Measurements from ENCODE around the gene RASL12.
"Not testable (repeated sequence)": the region's sequence is repeated elsewhere in the genome, so short reads cannot be mapped to it uniquely, and the experiment has no call there.

The RASL12 gene

DNA sequence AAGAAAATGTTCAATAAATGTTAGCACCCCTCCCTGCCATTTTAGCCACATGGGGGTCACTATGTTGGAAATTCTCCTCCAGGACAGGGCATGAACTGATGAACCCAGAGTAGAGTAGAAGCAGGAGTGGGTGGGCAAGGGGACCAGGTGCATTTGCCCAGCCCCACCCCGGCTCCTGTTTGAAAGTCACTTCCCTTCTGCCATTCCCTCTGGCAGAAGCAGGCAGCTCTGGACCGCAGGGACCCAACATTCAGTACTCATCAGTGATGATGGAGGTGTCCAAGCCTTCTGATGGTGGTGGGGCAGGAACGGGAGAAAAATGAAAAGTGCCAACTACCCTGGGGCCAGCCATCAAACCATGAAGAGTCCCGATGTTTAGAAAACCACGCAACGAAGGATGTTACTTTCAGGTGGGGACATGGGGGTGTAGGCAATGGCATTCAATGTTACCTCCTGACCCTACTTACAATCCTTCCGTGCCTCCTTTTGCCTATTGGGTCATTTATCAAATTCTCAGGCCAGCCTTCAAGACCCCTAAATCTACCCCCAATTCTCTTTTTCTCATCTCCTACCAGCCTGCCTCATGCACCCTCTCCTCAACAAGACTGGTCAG, 30.0 kb upstream of the RASL12 start:
- no peaks in the 10 kb centered on the region for H3K9me3 Mint-ChIP-seq
- no peaks in the 10 kb centered on the region for H3K27me3 Mint-ChIP-seq
- peaks cover 15% of the 10 kb centered on the region for H3K36me3 Mint-ChIP-seq (ENCODE audit: insufficient read depth)
- DNase-seq (no peak), ATAC-seq (replicated peaks) (no peak)
- H3K27ac Mint-ChIP-seq: peak overlapping the region in 1 of 2 donors; percentile 63
- H3K4me3 Mint-ChIP-seq: no peak overlapping the region
- peaks cover 6 to 7% of the 10 kb centered on the region in 2 donors for H3K4me1 Mint-ChIP-seq (ENCODE audit: low read depth in 2 of 2)

DNA sequence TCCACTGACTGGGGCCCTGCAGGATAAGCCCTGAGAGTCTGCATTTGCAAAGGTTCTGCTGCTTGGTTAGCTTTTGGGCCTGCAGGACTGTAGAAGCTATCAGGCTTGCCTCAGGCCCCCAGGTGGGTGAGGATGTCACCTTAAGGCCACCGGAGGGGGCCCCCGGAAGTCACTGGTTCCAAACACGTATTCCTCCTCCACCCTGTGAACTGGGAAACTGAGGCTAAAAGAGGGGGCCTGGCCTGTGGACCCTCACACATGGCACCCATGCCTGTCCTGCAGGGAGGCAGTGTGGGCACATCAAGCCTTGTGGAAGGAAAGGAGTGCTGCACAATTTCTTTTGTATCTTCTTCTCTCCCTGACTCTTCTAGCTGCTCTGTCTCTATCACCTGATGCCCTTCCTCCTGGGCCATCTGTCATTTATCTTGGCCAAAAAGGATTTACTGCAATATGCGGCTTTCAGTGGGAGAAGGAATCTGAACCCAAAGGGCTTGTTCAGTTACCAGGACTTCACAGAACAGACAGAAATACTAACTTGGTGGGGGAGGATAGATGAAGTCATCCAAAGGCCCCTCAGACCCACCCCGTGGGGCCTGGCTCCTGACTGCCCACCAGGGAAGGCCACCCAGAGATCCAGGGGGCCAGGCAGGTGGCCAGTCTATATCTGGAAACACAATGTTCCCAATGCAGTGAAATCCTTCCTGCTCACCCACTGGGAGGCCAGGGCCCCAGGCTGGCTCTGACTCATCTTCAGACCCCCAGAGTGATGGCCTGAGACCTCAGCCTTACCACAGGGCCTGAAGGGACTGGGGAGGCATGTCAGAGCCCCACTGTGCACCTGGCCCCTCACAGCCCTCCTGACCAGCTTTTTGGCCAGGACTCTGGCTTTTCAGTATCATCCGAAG, 28.9 kb upstream of the RASL12 start:
- DNase-seq (no peak), ATAC-seq (replicated peaks) (no peak)
- Mint-ChIP-seq H3K27me3 (no peaks in the 10 kb centered on the region), H3K4me1 (ENCODE audit: low read depth in 2 of 2) (peaks cover 5 to 6% of the 10 kb centered on the region in 2 donors), H3K36me3 (ENCODE audit: insufficient read depth) (peaks cover 12% of the 10 kb centered on the region), H3K9me3 (no peaks in the 10 kb centered on the region), H3K4me3 (no peak overlapping the region), H3K27ac (peak overlapping the region in 1 of 2 donors; percentile 15)

DNA sequence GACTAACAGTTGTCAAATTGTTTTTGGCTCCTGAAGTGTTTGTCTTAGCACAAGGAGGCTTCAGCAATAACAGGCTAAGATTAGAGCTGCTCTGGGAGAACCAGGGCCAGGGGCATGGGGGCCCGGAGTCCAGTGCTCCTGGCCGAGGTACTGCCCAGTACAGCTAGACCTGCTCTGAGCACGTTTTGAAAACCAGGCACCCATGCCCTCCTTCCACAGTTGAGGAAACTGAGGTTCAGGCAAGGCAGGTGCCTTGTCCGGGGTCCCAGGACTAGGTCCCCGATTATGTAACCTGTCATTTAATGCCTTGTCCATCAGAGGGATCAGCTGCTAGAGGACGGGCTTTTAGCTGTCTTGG, 27.9 kb upstream of the RASL12 start:
- DNase-seq: no peak
- H3K27ac Mint-ChIP-seq: peak overlapping the region in 1 of 2 donors; percentile 1
- ATAC-seq (replicated peaks): no peak
- peaks cover 10% of the 10 kb centered on the region for H3K36me3 Mint-ChIP-seq (ENCODE audit: insufficient read depth)
- H3K9me3 Mint-ChIP-seq: no peaks in the 10 kb centered on the region
- no peak overlapping the region for H3K4me3 Mint-ChIP-seq
- peaks cover 0 to 2% of the 10 kb centered on the region in 2 donors for H3K4me1 Mint-ChIP-seq (ENCODE audit: low read depth in 2 of 2)
- no peaks in the 10 kb centered on the region for H3K27me3 Mint-ChIP-seq

DNA sequence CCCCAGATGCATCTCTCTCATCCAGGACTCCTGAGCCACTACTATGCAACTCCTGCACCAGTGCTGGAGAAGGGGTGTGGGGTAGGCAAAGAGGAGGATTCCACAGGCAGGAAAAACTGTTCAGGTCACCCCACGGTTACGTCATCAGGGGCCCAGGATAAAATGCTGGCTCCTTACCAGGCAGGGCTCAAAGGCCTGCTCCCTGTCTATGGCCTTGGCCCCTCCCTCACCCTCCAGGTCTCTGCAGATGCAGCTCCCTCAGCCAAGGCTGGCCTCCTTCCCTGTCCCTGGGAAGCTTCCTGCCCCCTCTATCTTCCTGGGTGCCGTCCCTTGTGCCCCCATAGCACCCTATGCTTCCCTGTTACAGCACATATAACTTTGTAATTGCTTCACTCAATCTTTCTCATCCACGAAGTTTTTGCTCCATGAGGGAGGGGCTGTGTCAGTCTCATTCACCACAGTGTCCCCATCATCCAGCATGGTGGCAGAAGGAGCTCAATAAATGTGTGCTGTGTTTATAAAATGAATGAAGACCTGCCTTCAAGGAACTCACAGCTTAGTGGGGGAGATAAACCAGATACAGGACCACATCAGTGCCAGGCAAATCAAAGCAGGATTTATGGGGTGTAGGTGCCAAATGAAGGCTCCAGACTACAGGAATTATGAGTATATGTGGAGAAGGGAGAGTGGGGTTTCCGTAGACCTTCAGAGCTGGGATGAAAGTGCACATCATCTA, 27.4 kb upstream of the RASL12 start:
- H3K9me3 Mint-ChIP-seq: no peaks in the 10 kb centered on the region
- H3K4me3 Mint-ChIP-seq: no peak overlapping the region
- peaks cover 7% of the 10 kb centered on the region for H3K36me3 Mint-ChIP-seq (ENCODE audit: insufficient read depth)
- peaks cover 0 to 2% of the 10 kb centered on the region in 2 donors for H3K4me1 Mint-ChIP-seq (ENCODE audit: low read depth in 2 of 2)
- ATAC-seq (replicated peaks) (no peak), DNase-seq (no peak)
- peak overlapping the region in 1 of 2 donors; percentile 1 for H3K27ac Mint-ChIP-seq
- H3K27me3 Mint-ChIP-seq: no peaks in the 10 kb centered on the region

DNA sequence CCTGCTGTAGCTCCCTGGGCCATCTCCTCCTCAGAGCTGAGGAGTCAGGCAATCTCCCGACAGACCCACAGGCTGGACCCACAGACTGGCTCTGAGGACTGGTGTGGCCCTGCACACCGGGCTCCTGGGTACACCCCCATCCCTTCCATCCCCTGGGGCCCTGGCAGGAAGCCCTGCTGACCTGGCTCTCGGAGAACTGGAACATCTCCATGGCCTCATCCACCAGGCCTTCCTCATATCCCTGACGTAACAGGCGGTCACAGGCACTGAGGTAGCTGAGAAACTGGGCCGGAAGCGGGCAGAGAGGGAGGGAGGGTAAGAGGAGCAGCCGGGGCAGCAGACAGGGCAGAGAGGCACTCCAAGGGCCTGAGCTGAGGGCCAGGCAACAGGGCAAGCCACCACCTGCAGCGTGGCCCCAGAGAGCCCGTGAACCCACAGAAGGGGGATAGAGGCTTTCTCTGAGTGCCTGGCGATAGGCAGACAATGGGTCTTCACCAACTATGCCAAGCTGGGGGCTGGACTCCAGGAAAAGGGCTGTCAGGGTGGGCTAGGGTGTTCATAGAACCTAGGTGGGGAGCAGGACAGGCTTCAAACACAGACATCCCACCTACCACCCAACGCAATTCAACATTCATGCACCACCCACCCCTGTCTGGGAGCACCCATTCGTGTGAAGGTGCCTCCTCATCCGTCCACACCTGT, 26.7 kb upstream of the RASL12 start:
- Mint-ChIP-seq H3K27ac (no peak overlapping the region), H3K9me3 (no peaks in the 10 kb centered on the region), H3K27me3 (no peaks in the 10 kb centered on the region), H3K4me3 (no peak overlapping the region), H3K4me1 (ENCODE audit: low read depth in 2 of 2) (peaks cover 0 to 2% of the 10 kb centered on the region in 2 donors), H3K36me3 (ENCODE audit: insufficient read depth) (peaks cover 7% of the 10 kb centered on the region)
- ATAC-seq (replicated peaks) (no peak), DNase-seq (no peak)

DNA sequence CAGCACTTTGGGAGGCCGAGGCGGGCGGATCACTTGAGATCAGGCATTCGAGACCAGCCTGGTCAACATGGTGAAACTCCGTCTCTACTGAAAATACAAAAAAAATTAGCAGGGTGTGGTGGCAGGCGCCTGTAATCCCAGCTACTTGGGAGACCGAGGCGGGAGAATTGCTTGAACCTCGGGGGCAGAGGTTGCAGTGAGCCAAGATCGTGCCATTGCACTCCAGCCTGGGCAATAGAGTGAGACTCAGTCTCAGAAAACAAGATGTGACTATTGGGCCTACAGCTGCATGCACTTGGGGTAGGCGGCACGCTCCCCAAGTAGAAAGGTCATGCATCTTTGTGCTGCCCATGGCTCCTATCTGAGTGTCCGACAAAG, 26.0 kb upstream of the RASL12 start:
- not testable (repeated sequence) for H3K4me1 Mint-ChIP-seq (ENCODE audit: low read depth in 2 of 2); H3K27ac Mint-ChIP-seq; DNase-seq; H3K9me3 Mint-ChIP-seq; ATAC-seq (replicated peaks); H3K36me3 Mint-ChIP-seq (ENCODE audit: insufficient read depth); H3K4me3 Mint-ChIP-seq; H3K27me3 Mint-ChIP-seq

DNA sequence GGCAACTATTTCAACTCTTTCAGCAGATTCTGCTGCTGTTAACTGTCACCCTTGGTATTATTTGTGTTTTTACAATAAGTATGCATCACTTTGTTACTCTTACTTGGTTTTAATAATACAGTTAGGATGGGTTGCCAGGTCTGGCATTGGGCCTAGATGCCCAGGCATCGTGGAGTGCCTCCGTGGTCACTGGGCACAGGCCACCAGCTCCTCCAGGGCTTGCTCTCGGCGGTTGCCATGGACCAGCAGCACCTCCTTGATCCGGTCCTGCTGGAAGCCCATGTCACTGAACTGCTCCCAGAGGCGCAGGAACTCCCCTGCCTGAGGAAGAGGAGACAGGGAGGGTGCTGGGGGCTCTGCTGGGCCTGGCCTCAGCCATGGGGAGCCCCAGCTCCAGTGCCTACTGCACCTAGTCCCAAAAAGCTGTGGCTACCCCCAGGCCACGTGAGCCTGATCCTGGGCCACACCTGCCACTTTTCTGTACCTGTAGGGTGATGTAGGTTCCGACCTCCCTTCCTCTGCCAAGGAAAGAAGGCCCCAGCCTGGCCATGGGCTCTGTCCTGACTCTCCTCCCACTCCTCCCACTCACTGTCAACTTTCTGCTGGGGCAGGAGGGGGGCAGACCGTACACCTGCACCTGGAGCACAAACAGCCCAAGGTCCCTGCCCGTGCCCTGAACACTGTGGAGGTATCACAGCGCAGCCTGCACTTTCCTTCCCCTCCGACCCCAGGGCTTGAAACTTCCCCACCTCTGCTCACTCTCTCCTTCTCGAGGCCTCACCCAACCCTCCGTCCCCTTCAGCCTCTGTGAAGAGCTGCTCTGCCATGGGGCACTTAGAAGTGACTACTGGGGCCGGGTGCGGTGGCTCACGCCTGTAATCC, 25.4 kb upstream of the RASL12 start:
- no peaks in the 10 kb centered on the region for H3K27me3 Mint-ChIP-seq
- H3K4me1 Mint-ChIP-seq (ENCODE audit: low read depth in 2 of 2): peaks cover 0 to 2% of the 10 kb centered on the region in 2 donors
- no peak overlapping the region for H3K27ac Mint-ChIP-seq
- no peak for ATAC-seq (replicated peaks)
- DNase-seq: no peak
- H3K4me3 Mint-ChIP-seq: no peak overlapping the region
- peaks cover 4% of the 10 kb centered on the region for H3K36me3 Mint-ChIP-seq (ENCODE audit: insufficient read depth)
- no peaks in the 10 kb centered on the region for H3K9me3 Mint-ChIP-seq

DNA sequence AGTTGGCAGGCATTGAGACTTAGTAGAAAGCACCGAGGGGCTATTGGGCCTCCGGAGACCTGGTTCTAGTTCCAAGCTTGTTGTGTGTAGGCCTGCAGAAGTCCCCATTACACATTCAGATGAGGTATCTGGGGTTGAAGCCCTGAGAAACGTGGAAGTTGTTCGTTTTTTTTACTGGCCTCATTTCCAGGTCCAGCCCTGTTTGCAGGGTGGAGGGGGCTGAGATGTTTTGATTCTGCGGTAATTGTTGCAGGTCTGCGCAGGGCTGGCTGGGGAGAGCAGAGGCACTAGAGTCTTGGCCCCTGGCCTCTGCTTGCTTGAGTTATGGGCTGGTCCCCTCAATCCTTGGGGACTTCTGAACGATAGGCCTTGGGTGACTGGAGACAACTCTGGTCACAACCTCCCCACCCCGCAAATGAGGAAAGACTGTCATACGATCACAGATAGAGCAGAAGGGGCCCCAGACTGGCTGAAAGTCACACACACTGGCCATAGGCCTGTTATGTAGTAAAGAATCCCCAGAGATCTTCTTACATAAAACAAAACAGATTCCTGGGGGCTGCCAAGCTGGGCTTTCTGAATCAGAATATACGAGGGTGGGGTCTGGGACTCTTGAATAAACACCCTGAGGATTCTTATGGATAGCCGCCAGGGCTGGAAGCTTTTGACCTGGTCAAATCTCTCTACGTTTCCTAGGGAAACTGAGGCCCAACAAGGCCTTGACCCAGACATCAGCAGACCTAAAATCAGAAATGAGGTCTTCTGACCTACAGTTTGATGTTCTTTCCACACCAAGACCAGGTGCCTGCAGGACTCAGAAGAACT, 24.4 kb upstream of the RASL12 start:
- H3K27me3 Mint-ChIP-seq: no peaks in the 10 kb centered on the region
- H3K4me1 Mint-ChIP-seq (ENCODE audit: low read depth in 2 of 2): peaks cover 0 to 2% of the 10 kb centered on the region in 2 donors
- H3K9me3 Mint-ChIP-seq: no peaks in the 10 kb centered on the region
- H3K27ac Mint-ChIP-seq: no peak overlapping the region
- peaks cover 3% of the 10 kb centered on the region for H3K36me3 Mint-ChIP-seq (ENCODE audit: insufficient read depth)
- no peak overlapping the region for H3K4me3 Mint-ChIP-seq
- ATAC-seq (replicated peaks) (no peak), DNase-seq (no peak)

DNA sequence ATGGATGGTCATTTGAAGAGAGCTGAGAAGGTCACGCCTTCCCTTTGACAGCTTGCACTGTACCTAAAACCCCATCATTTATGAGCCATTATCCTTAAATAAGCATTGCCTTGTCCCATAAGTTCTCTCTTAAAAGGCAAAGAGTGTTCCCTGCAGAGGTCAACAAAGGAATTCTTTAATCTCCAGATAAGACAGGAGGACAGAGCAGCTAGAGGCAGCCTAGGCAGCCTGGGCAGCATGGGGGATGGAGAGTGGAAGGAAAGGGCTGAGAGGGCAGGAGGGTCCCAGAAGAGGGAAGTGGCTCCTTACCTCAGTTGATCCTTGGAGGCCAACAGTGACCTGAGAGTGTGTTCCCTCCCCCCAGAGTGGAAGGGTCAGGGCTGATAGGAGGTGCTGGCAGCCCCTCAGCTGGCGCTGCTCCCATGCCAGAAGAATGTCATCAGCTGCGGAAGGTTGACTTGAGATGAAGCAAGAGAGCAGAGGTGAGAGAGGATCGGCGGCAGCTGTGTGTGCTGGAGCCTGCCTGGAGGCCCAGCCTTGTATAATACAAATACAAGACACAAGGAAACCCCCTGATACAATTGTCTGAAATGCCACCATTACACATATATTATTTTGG, 21.5 kb upstream of the RASL12 start:
- Mint-ChIP-seq H3K27me3 (peaks cover 12 to 19% of the 10 kb centered on the region in 2 donors), H3K4me1 (ENCODE audit: low read depth in 2 of 2) (peaks cover 0 to 4% of the 10 kb centered on the region in 2 donors), H3K9me3 (no peaks in the 10 kb centered on the region), H3K4me3 (no peak overlapping the region), H3K27ac (no peak overlapping the region), H3K36me3 (ENCODE audit: insufficient read depth) (peaks cover 3% of the 10 kb centered on the region)
- no peak for DNase-seq
- no peak for ATAC-seq (replicated peaks)

DNA sequence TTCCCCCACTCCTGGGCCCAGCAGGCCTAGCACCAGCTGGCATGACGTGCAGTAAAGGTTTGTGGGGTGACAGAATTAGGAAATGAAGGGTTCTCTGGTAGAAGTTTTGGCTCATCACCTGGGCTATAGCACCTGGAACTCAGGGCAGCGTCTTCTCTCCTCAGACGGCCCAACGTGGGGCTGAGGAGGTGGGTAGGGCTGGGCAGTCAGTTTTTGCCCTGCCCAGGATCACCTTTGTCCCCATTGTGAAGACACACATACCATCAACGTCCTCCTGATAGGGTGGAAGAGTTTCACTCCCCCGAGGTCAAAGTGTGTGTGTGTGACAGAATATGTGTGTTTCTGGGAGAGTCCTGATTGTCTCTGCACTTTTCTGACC, 20.8 kb upstream of the RASL12 start:
- DNase-seq (no peak), ATAC-seq (replicated peaks) (no peak)
- Mint-ChIP-seq H3K36me3 (ENCODE audit: insufficient read depth) (peaks cover 3% of the 10 kb centered on the region), H3K27ac (peak overlapping the region in 1 of 2 donors; percentile 3), H3K27me3 (peaks cover 18 to 25% of the 10 kb centered on the region in 2 donors), H3K9me3 (no peaks in the 10 kb centered on the region), H3K4me1 (ENCODE audit: low read depth in 2 of 2) (peaks cover 0 to 4% of the 10 kb centered on the region in 2 donors), H3K4me3 (no peak overlapping the region)

DNA sequence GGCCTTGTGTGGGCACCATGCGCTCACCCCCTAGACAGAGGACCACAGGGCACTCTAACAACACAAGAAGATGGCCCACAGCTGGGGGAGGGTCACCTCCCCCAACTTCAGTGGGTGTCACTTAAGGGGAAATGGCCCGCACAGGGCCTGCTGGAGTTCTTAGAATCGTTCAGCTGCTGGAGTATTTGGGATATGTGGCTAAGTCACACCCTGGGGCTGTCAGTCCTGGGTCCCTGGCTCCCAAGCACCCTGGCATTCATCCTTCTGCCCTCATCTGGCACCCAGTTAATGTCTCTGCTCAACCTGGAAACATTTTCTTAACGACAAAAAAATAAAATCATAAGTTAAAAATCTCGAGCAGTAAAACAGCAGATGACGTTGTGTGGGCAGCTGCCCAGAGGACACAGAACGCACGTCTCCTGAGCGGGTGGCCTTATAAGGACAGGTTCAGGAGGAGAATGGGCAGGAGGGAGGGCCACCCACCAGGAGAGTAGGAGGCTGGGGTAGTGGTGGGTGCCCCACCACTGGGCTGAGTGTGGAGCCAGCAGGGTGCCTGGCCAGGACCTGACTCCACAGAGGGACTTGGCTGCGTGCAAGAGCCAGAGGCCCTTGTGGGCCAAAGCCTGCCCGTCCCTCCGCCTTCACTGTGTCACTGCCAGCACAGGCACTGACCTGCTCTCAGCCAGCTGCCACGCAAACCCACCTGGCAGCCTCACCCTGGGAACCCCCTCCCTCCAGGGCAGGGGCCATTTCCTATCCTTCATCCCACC, 20.3 kb upstream of the RASL12 start:
- Mint-ChIP-seq H3K4me3 (no peak overlapping the region), H3K36me3 (ENCODE audit: insufficient read depth) (peaks cover 3% of the 10 kb centered on the region), H3K27me3 (peaks cover 23 to 31% of the 10 kb centered on the region in 2 donors), H3K9me3 (no peaks in the 10 kb centered on the region), H3K4me1 (ENCODE audit: low read depth in 2 of 2) (peaks cover 0 to 4% of the 10 kb centered on the region in 2 donors), H3K27ac (peak overlapping the region in 1 of 2 donors; percentile 3)
- no peak for DNase-seq
- ATAC-seq (replicated peaks): no peak

Measured in effector memory CD8-positive, alpha-beta T cell (primary cell).